ENCODE measurements around the gene SALL3.

- TF ChIP-seq CTCF (IDR thresholded peaks at IDR 0.05) = no peak
- no peak for TF ChIP-seq ZFX (IDR thresholded peaks at IDR 0.05; ENCODE audit: borderline replicate concordance)
Measured at GRCh38 chr18:78994977-78995582, 15.5 kb downstream of the SALL3 start.
